SK-N-SH treated with all-trans-retinoic acid at 6 μM for 48 hours (cell line): ENCODE results near the gene NEK1.

Source experiments
- ARNTL ChIP-seq: fragments of 450-650 bp; formaldehyde crosslinking; IDR thresholded peaks from 2 replicates; pipeline ENCODE4 v1.5.0; 2020; ENCODE audit warnings: low read depth, mild to moderate bottlenecking, moderate library complexity, borderline replicate concordance
- SNAI2 ChIP-seq: fragments of 250-450 bp; sonication (Bioruptor Pico); IDR thresholded peaks from 2 replicates; pipeline ENCODE4 v1.5.0; 2020; ENCODE audit warnings: mild to moderate bottlenecking, moderate library complexity
- TF ChIP-seq, protein P1 (sequence below): fragments of 250-450 bp; sonication (Bioruptor Pico); IDR thresholded peaks from 2 replicates; pipeline ENCODE4 v1.8.0; 2020; ENCODE audit warnings: mild to moderate bottlenecking, moderate library complexity, borderline replicate concordance

DNA sequence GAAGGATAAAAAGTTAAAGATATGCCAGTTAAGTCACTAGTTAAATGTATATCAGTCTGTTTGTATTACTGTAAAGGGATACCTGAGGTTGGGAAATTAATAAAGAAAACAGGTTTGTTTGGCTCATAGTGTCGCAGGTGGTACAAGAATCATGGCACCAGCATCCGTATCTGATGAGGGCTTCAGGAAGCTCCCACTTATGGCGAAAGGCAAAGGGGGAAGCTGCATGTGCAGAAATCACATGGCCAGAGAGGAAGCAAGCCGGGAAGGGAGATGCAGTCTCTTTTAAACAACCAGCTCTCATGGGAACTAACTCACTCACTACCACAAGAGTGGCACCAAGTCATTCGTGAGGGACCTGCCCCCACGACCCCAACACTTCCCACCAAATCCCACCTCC is 249.8 kb downstream of the NEK1 start:
- TF ChIP-seq, protein P1, sequence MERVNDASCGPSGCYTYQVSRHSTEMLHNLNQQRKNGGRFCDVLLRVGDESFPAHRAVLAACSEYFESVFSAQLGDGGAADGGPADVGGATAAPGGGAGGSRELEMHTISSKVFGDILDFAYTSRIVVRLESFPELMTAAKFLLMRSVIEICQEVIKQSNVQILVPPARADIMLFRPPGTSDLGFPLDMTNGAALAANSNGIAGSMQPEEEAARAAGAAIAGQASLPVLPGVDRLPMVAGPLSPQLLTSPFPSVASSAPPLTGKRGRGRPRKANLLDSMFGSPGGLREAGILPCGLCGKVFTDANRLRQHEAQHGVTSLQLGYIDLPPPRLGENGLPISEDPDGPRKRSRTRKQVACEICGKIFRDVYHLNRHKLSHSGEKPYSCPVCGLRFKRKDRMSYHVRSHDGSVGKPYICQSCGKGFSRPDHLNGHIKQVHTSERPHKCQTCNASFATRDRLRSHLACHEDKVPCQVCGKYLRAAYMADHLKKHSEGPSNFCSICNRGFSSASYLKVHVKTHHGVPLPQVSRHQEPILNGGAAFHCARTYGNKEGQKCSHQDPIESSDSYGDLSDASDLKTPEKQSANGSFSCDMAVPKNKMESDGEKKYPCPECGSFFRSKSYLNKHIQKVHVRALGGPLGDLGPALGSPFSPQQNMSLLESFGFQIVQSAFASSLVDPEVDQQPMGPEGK (CRISPR knock-in tag), result no peak
- TF ChIP-seq SNAI2 (no peak), ARNTL (no peak)
